Fibroblast of pulmonary artery (primary cell): ENCODE data around the gene GRIK3.

Source experiments
- DNase-seq: peaks from one replicate; pipeline ENCODE4 v3.0.0-alpha.2; 2010; ENCODE audit warnings: low read depth
- H3K4me3 ChIP-seq: replicated peaks from 2 replicates; pipeline ENCODE4 v1.5.1; 2011; ENCODE audit warnings: low read depth, mild to moderate bottlenecking, control low read depth, low read length, moderate library complexity
- TF ChIP-seq, protein P1 (sequence below): IDR thresholded peaks from 2 replicates; pipeline ENCODE4 v1.5.1; 2011; ENCODE audit warnings: mild to moderate bottlenecking, control low read depth, low read length, inconsistent platforms; ENCODE audit errors: missing control alignments

GRIK3 gene

GRCh38 chr1:36845802-36846201, 188.5 kb downstream of the GRIK3 start:
- DNase-seq, result no peak
- H3K4me3 ChIP-seq, result no peak overlapping the region

GRCh38 chr1:36844917-36845316, 189.4 kb downstream of the GRIK3 start:
- DNase-seq, result no peak
- TF ChIP-seq, protein P1, sequence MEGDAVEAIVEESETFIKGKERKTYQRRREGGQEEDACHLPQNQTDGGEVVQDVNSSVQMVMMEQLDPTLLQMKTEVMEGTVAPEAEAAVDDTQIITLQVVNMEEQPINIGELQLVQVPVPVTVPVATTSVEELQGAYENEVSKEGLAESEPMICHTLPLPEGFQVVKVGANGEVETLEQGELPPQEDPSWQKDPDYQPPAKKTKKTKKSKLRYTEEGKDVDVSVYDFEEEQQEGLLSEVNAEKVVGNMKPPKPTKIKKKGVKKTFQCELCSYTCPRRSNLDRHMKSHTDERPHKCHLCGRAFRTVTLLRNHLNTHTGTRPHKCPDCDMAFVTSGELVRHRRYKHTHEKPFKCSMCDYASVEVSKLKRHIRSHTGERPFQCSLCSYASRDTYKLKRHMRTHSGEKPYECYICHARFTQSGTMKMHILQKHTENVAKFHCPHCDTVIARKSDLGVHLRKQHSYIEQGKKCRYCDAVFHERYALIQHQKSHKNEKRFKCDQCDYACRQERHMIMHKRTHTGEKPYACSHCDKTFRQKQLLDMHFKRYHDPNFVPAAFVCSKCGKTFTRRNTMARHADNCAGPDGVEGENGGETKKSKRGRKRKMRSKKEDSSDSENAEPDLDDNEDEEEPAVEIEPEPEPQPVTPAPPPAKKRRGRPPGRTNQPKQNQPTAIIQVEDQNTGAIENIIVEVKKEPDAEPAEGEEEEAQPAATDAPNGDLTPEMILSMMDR, result no peak
- H3K4me3 ChIP-seq, result no peak overlapping the region

More at GRCh38 chr1:36845802-36846201, 188.5 kb downstream of the GRIK3 start:
- TF ChIP-seq, protein P1, result no peak

DNA sequence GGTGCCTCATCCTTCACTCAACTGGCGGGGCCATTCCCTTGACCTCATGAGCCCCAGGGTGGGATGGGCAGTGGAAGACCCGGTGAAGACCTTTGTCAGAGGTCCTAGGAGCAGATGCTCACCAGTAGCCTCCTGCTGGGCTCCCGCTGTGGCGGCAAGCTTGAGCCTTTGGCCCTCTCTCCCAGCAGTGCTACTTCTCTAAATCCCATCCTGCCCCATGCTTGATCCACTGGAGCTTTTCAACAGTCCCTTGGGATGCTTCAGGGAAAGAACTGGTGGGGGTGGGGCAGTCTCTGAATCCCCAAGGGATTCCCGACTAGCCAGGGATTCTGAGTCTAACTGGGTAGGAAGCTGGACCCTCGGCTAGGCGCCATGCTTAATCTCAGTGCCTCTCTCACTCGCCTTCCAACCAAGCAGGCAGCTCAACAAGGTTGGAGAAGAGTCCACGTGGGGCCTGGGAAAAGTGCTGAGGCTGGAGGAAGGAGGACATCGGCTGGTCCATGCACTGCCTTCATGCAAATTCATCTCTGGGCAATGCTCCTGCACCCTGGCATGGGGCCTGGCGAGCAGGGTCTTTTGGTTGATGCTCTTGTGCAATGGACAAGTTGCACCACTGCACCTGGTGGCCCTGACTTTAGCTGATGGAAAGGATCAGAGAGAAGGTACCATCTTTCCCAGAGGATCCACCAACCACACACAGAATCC, 190.3 kb downstream of the GRIK3 start:
- no peak overlapping the region for H3K4me3 ChIP-seq
- DNase-seq, result no peak
- TF ChIP-seq, protein P1, result no peak

- H3K4me3 ChIP-seq, result no peak overlapping the region
- no peak for DNase-seq
- TF ChIP-seq, protein P1, result no peak
These were observed 191.3 kb downstream of the GRIK3 start for GRCh38 chr1:36843027-36843426.

GRCh38 chr1:36842448-36842847, 191.9 kb downstream of the GRIK3 start:
- DNase-seq, result no peak
- TF ChIP-seq, protein P1, result no peak
- H3K4me3 ChIP-seq, result no peak overlapping the region

DNA sequence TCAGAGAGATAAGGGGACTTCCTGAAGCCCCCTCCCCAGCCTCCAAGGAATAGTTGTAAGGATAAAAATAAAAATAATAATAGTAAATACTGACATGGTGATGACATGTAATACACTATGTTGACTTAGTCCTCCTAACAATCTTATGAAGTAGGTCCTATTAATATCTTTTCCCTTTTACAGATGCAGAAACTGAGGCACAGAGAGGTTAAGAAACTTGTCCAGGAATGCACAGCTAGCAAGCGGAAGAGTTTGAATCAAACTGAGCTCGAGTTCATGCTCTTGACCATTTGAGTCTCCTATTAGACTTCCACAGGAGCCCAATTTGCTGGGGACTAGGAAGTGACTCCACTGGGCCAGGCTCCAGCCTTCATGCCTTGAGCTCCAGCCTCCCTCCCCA, 194.8 kb downstream of the GRIK3 start:
- no peak overlapping the region for H3K4me3 ChIP-seq
- TF ChIP-seq, protein P1, result no peak
- DNase-seq, result no peak

DNA sequence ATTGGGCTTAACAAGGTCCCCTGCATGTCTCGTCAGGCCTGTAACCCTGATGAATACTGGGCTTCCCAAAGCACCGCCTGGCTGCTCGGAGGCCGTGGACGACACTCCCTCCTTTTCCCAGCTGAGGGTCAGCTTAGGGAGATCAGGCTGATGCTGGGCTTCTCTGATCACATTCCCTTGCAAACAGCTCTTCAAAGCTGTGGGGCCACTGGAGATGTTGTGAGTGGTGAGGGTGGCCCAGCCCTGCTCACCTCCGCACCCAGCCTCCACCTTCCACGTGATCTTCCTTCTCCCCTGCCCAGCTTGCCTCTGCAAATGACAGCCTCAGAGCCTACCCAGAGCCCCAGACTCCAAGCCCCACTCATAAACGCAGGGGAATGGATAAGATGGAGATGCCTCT, 195.4 kb downstream of the GRIK3 start:
- no peak overlapping the region for H3K4me3 ChIP-seq
- no peak for DNase-seq
- TF ChIP-seq, protein P1, result no peak
